RWPE1 (cell line): ENCODE results near the gene GCLM.

Source experiments
- CTCF ChIA-PET: fragments of 350-600 bp; sonication (Branson Sonifier 250); formaldehyde crosslinking; extraction: SDS; loops from one replicate; lab custom pipeline; 2021; lab: Yijun Ruan, JAX
- POLR2A ChIA-PET: fragments of 400-600 bp; formaldehyde crosslinking; extraction: SDS; loops from one replicate; lab custom pipeline; 2020; ENCODE audit warnings: antibody characterized with exemption; ENCODE audit not compliant: low non-redundant PET; lab: Yijun Ruan, JAX
- DNase-seq: peaks from one replicate; pipeline ENCODE4 v3.0.0; 2012; ENCODE audit warnings: low spot score
- H3K27ac ChIP-seq: fragments of 450-650 bp; 2 replicates; pipeline ENCODE4 v1.5.1; 2017
- TF ChIP-seq, protein P1 (sequence below): fragments of 450-650 bp; conservative IDR thresholded peaks from 2 replicates; pipeline ENCODE4 v1.5.1; 2017; ENCODE audit warnings: low read depth, mild to moderate bottlenecking

Gene GCLM

GRCh38 chr1:93899543-93900207, 9.6 kb downstream of the GCLM start:
- DNase-seq = no peak
- TF ChIP-seq, protein P1, sequence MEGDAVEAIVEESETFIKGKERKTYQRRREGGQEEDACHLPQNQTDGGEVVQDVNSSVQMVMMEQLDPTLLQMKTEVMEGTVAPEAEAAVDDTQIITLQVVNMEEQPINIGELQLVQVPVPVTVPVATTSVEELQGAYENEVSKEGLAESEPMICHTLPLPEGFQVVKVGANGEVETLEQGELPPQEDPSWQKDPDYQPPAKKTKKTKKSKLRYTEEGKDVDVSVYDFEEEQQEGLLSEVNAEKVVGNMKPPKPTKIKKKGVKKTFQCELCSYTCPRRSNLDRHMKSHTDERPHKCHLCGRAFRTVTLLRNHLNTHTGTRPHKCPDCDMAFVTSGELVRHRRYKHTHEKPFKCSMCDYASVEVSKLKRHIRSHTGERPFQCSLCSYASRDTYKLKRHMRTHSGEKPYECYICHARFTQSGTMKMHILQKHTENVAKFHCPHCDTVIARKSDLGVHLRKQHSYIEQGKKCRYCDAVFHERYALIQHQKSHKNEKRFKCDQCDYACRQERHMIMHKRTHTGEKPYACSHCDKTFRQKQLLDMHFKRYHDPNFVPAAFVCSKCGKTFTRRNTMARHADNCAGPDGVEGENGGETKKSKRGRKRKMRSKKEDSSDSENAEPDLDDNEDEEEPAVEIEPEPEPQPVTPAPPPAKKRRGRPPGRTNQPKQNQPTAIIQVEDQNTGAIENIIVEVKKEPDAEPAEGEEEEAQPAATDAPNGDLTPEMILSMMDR = no peak
- ChIA-PET POLR2A (no interaction called here), CTCF (no interaction called here)
- H3K27ac ChIP-seq = no peak overlapping the region

DNA sequence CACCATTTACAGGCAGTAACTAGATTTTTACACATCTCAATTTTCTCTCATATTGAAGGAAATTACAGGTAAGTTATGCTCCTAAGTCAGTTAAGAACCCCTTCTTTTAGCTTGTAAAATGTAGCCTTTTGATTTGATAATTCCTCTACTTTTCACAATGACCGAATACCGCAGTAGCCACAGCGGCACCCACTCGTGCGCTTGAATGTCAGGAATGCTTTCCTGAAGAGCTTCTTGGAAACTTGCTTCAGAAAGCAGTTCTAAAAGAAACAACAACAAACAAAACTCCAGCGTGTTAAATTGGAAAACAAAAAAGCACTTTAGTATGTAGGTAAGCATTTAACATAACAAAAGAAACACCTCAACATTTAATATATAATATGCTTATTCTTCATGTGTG, 20.3 kb downstream of the GCLM start:
- DNase-seq = no peak
- CTCF ChIA-PET = no interaction called here
- POLR2A ChIA-PET = no interaction called here
- no peak overlapping the region for H3K27ac ChIP-seq
- TF ChIP-seq, protein P1 = no peak

- no peak overlapping the region for H3K27ac ChIP-seq
- POLR2A ChIA-PET = no interaction called here
- CTCF ChIA-PET = no interaction called here
- DNase-seq = no peak
- TF ChIP-seq, protein P1 = no peak
These were observed 27.0 kb downstream of the GCLM start for GRCh38 chr1:93882269-93882668.

DNA sequence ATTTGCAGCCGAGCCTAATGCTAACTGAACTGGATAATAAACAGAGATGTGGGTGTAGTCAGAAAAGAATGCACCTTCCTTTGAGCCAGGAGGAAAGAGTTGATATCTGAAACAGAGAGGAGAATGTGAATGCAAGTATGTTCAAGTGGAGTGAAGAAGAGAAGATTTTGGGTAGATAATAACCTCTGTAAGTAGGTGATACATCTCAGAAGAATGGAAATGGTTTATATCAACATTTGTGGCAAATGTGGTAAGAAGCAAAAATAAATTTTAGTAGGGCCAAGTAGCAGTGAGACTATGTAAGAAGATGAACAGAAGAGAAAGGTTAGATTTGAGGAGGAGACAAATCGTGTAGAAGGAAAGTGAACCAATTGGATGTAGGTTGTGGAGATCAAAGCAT, 28.5 kb downstream of the GCLM start:
- H3K27ac ChIP-seq = no peak overlapping the region
- no peak for DNase-seq
- CTCF ChIA-PET = no interaction called here
- TF ChIP-seq, protein P1 = no peak
- POLR2A ChIA-PET = no interaction called here

DNA sequence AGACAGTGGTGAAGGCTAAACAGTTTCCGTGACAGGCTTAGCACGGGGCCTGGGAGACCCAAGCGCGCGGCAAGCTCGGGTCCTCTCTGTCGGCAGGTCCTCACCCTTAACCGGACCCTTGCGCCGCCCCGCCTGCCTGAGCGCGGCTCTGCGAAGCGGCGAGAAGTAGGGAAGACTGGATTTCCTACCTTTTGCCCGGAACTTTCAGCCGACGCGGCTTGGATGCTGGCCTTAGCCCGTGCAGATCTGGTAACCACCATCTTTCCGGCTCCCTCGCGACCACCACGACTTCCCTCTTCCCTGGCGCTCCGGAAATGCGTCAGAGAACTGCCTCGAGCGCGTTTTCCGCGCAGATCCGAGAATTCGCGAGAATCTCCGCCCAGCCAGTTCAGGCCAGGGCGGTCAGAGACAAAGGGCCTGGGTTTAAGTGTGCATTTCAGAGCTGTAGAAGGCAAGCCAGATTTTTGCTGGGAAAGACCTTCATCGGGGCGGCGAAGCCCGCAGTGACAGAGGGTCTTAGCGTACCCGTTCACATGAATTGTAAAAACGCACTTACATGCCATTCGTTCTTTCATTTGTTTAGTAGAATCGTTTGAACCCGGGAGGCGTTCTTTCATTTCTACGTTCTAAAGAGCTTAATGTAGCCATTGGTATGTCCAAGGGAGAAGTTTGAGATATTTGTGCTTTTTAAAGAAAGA, 30.2 kb downstream of the GCLM start, which contains the start of gene DNTTIP2:
Gene DNTTIP2, minus strand, starts transcription at position 318 of the 698 bp plus-strand sequence. Its CDS starts 58 bp downstream, at position 260.
- TF ChIP-seq, protein P1 = no peak
- CTCF ChIA-PET = interaction anchor here (0.6 kb wide), 1 partner anchor 1194 kb away, joined by 3 read pairs; no protein-coding TSS in a partner anchor
- POLR2A ChIA-PET = interaction anchor here (0.6 kb wide), 3 partner anchors 539 to 629 kb away, joined by 3 to 5 read pairs (median 4); partner anchors contain the start of gene ABCD3
- peak within 1 kb of the TSS; percentile 83 for H3K27ac ChIP-seq
- DNase-seq = peak; percentile 90

GRCh38 chr1:93878501-93878888, 30.7 kb downstream of the GCLM start:
- peak; percentile 28 for DNase-seq
- TF ChIP-seq, protein P1 = no peak
- POLR2A ChIA-PET = no interaction called here
- peak overlapping the region; percentile 83 for H3K27ac ChIP-seq
- CTCF ChIA-PET = no interaction called here
